Esophagus squamous epithelium (tissue), 5 donors: ENCODE results near the gene KCNJ10. TPM values are rescaled to one million over a fixed set of nuclear protein-coding genes. Genes with fewer than 3 reads are reported as not detected.

Experiments
- DNase-seq: peaks from one replicate; lab custom pipeline; 2025; lab: John Stamatoyannopoulos, UW
- H3K27ac ChIP-seq, 4 donors: fragments of 200-600 bp; sonication (generic); one replicate each; pipeline ENCODE4 v1.5.1; 2016 to 2019; ENCODE audit warnings: mild to moderate bottlenecking in 1 of 4
- H3K27me3 ChIP-seq, 4 donors: fragments of 200-600 bp; sonication (generic); 1 replicate in 3 of 4; 2 replicates in 1 of 4; pipeline versions ENCODE4 v1.5.1 to v1.6.0; 2017 to 2021; ENCODE audit warnings: antibody characterized with exemption in 1 of 4
- H3K36me3 ChIP-seq, 3 donors: fragments of 200-600 bp; sonication (generic); one replicate each; pipeline ENCODE4 v1.5.1; 2016 to 2019
- H3K4me1 ChIP-seq, 3 donors: fragments of 200-600 bp; sonication (generic); one replicate each; pipeline ENCODE4 v1.5.1; 2017 to 2019
- H3K4me3 ChIP-seq, 4 donors: fragments of 200-600 bp; sonication (generic); 1 replicate in 3 of 4; 2 replicates in 1 of 4; pipeline ENCODE4 v1.5.1; 2016 to 2019; ENCODE audit warnings: mild to moderate bottlenecking in 2 of 4, moderate library complexity in 1 of 4
- H3K9me3 ChIP-seq, 3 donors: fragments of 200-600 bp; sonication (generic); one replicate each; pipeline ENCODE4 v1.5.1; 2016 to 2019
- POLR2A ChIP-seq, 4 donors: fragments of 450-650 bp; IDR thresholded peaks; one replicate each; pipeline ENCODE4 v1.6.1; 2017; ENCODE audit warnings: antibody characterized with exemption in 4 of 4, mild to moderate bottlenecking in 4 of 4, moderate library complexity in 3 of 4
- WGBS, 2 donors: methylation state at CpG; one replicate each; pipeline ENCODE4 v1.1.5; 2018; 5-methylcytosine and 5-hydroxymethylcytosine counted together
- intact Hi-C: fragments of 100-400 bp; cut with DNase I; formaldehyde crosslinking; loops from one replicate; pipeline ENCODE4 v1.15.0; 2022
- total RNA-seq, 4 donors: library from RNA; depleted of rRNA; stranded (reverse); fragments of >200 nt; gene quantifications; one replicate each; pipeline ENCODE4 v1.1.0, GENCODE V29; 2016
- TF ChIP-seq, protein P1 (sequence below), 6 experiments: fragments of 450-650 bp in 4 of 6; fragments of 200-600 bp in 2 of 6; sonication (generic) in 2 of 6; IDR thresholded peaks; one replicate each; pipeline ENCODE4 v1.5.1; 2016 to 2019; ENCODE audit warnings: antibody characterized with exemption in 6 of 6, mild to moderate bottlenecking in 4 of 6, moderate library complexity in 4 of 6
- donor health status: DM: yes; HTN: yes; CAD: no.

KCNJ10 gene
- total RNA-seq, 4 donors from 2014 or later = 0.59 TPM; not detected in 3

DNA sequence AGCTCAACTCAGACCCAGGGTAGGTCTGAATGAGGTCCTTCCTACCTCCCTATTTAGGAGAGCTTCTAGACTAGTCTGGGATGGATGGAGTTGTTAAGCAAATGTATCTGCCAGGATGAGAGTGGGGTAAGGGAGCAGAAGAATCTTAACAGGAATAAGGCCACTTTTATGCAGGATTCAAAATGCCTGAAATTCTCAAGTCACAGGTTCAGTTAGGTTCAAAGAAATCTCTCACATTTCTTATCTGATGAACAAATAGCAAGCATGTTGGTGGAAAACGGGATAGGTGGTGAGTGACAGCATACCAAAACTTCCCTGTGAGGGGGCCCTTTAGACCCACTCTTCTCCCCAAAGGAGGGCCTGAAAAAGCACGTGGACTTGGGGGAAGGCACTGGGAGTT, 118.9 kb downstream of the KCNJ10 start:
- 66 to 75% methylated on average over 2 of the region's 2 CpGs for WGBS, 2 donors
- TF ChIP-seq, protein P1, sequence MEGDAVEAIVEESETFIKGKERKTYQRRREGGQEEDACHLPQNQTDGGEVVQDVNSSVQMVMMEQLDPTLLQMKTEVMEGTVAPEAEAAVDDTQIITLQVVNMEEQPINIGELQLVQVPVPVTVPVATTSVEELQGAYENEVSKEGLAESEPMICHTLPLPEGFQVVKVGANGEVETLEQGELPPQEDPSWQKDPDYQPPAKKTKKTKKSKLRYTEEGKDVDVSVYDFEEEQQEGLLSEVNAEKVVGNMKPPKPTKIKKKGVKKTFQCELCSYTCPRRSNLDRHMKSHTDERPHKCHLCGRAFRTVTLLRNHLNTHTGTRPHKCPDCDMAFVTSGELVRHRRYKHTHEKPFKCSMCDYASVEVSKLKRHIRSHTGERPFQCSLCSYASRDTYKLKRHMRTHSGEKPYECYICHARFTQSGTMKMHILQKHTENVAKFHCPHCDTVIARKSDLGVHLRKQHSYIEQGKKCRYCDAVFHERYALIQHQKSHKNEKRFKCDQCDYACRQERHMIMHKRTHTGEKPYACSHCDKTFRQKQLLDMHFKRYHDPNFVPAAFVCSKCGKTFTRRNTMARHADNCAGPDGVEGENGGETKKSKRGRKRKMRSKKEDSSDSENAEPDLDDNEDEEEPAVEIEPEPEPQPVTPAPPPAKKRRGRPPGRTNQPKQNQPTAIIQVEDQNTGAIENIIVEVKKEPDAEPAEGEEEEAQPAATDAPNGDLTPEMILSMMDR (IDR thresholded peaks at IDR 0.05) = no peak
- TF ChIP-seq POLR2A (IDR thresholded peaks at IDR 0.05) = no peak
- Histone ChIP-seq H3K36me3 (no peaks in the 10 kb centered on the region), H3K9me3 (no peaks in the 10 kb centered on the region), H3K27ac (no peak overlapping the region), H3K4me3 (no peak overlapping the region), H3K27me3 (peaks cover 0 to 17% (median 0%) of the 10 kb centered on the region in 4 donors), H3K4me1 (peaks cover 0 to 60% (median 13%) of the 10 kb centered on the region in 3 donors)
- DNase-seq = no peak
- intact Hi-C loops = no loop called here

DNA sequence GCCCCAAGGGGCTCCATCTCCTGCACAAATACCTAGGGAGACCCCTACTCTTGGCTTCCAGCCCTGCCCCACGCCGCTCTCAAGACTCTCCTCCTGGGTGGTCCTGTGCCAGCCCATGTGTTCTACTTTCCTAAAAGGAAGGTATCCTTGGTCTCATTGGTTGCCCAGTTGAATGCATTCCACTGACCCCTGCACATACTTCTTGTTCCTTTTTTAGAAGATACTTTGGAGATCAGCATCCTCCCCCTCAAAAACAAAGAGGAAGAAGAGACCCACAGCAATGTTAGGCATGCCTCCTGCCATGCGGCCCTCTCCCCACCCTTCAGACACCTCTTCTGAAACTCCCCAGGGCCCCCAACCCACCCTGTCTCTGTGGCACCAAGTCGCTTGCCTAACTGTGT, 120.0 kb downstream of the KCNJ10 start:
- DNase-seq = no peak
- H3K27me3 ChIP-seq = peaks cover 0 to 24% (median 0%) of the 10 kb centered on the region in 4 donors
- H3K4me1 ChIP-seq = peaks cover 7 to 60% (median 15%) of the 10 kb centered on the region in 3 donors
- H3K36me3 ChIP-seq = no peaks in the 10 kb centered on the region
- no peak overlapping the region for H3K4me3 ChIP-seq
- no peak overlapping the region for H3K27ac ChIP-seq
- intact Hi-C loops = no loop called here
- H3K9me3 ChIP-seq = no peaks in the 10 kb centered on the region
- no peak for TF ChIP-seq POLR2A (IDR thresholded peaks at IDR 0.05)
- TF ChIP-seq, protein P1 (IDR thresholded peaks at IDR 0.05) = no peak
- 85 to 93% methylated on average over 3 of the region's 4 CpGs for WGBS, 2 donors

DNA sequence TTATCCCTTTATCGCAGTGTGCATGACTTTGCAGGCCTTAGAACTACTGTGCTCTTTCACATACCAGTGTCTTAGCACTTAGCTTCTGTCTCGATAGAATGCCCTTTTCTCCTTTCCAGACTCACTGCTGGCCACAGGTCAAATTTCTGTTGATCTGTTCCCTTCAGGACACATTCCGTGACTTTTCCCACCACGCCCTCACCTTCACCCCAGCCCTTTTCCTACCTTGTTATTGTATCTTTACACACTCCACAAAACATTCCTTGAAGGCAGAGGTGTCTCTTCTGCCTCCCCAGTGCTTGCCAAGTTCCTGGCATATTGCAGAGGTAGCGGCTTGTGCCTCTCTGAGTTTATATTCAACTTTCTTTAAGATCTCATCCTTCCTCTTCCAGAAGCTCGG, 120.8 kb downstream of the KCNJ10 start:
- intact Hi-C loops = no loop called here
- H3K9me3 ChIP-seq = no peaks in the 10 kb centered on the region

More for the DNA sequence above, 120.8 kb downstream of the KCNJ10 start:
- 37 to 51% methylated on average over 6 of the region's 6 CpGs for WGBS, 2 donors
- TF ChIP-seq, protein P1 (IDR thresholded peaks at IDR 0.05) = no peak
- no peak for TF ChIP-seq POLR2A (IDR thresholded peaks at IDR 0.05)
- H3K4me1 ChIP-seq = peaks cover 11 to 63% (median 22%) of the 10 kb centered on the region in 3 donors
- H3K4me3 ChIP-seq = no peak overlapping the region
- no peaks in the 10 kb centered on the region for H3K36me3 ChIP-seq
- H3K27me3 ChIP-seq = peaks cover 0 to 32% (median 0%) of the 10 kb centered on the region in 4 donors
- DNase-seq = no peak
- peak overlapping the region in 2 of 4 donors; percentile 2 to 7 for H3K27ac ChIP-seq

Other genes with a start within 250 kb of the KCNJ10 start
- 1 to 10 TPM in 2 of 4 donors, under 1 TPM in 2; 0.49 to 9.0 (median 3.1) TPM for gene SLAMF8, start 243.3 kb downstream of the KCNJ10 start, total RNA-seq
- gene VSIG8, start 207.5 kb downstream of the KCNJ10 start, total RNA-seq = 1 to 10 TPM in 3 of 4 donors, under 1 TPM in 1; 0.38 to 7.8 (median 1.8) TPM
- under 1 TPM in 2 of 4 donors, not detected in 2; 0.48 to 0.95 TPM for gene CFAP45, start 170.0 kb downstream of the KCNJ10 start, total RNA-seq
- gene TAGLN2, start 144.7 kb downstream of the KCNJ10 start, total RNA-seq = 100 to 1,000 TPM; 308 to 468 (median 357) TPM
- gene IGSF9, start 124.5 kb downstream of the KCNJ10 start, total RNA-seq = 10 to 100 TPM in 1 of 4 donors, 1 to 10 TPM in 3; 4.2 to 12.0 (median 8.8) TPM
- gene SLAMF9, start 115.9 kb downstream of the KCNJ10 start, total RNA-seq = under 1 TPM in 2 of 4 donors, not detected in 2; 0.92 to 0.99 TPM
- gene PIGM, start 38.2 kb downstream of the KCNJ10 start, total RNA-seq = 1 to 10 TPM; 2.7 to 3.8 (median 2.9) TPM
- gene KCNJ9, start 11.4 kb upstream of the KCNJ10 start, total RNA-seq = not detected
- gene IGSF8, start 28.5 kb upstream of the KCNJ10 start, total RNA-seq = 10 to 100 TPM; 17.0 to 19.6 (median 17.2) TPM
- gene ATP1A2, start 45.6 kb upstream of the KCNJ10 start, total RNA-seq = 10 to 100 TPM in 1 of 4 donors, 1 to 10 TPM in 3; 2.2 to 32.6 (median 5.3) TPM
- 1 to 10 TPM in 1 of 4 donors, under 1 TPM in 1, not detected in 2; 0.19 to 1.8 TPM for gene ATP1A4, start 81.4 kb upstream of the KCNJ10 start, total RNA-seq
- under 1 TPM in 1 of 4 donors, not detected in 3; 0.95 TPM for gene CASQ1, start 120.4 kb upstream of the KCNJ10 start, total RNA-seq
- gene PEA15, start 135.2 kb upstream of the KCNJ10 start, total RNA-seq = 10 to 100 TPM; 39.1 to 86.0 (median 69.8) TPM
- 100 to 1,000 TPM in 1 of 4 donors, 10 to 100 TPM in 3; 54.0 to 139 (median 58.6) TPM for gene DCAF8, start 192.4 kb upstream of the KCNJ10 start, total RNA-seq
- 10 to 100 TPM; 21.2 to 39.7 (median 25.1) TPM for gene PEX19, start 215.0 kb upstream of the KCNJ10 start, total RNA-seq